ENCODE measurements around the gene SHROOM3. TPM values are rescaled to one million over a fixed set of nuclear protein-coding genes. Genes with fewer than 3 reads are reported as not detected.
A peak's percentile ranks its signal among the peaks of the same experiment; 100 is the strongest.
"Not testable (repeated sequence)": the region's sequence is repeated elsewhere in the genome, so short reads cannot be mapped to it uniquely, and the experiment has no call there.

Gene SHROOM3
- total RNA-seq (2014; rRNA removed; shearing (Covaris generic)): 8.2 and 10.2 TPM in 2 replicates

GRCh38 chr4:76434901-76435527, at the start of gene SHROOM3:
Gene SHROOM3, plus strand, starts transcription at chr4:76435229. Its CDS starts 824 bp downstream, at chr4:76436053.
- DNase-seq (ENCODE audit: low read depth): no peak

- DNase-seq (ENCODE audit: low read depth): no peak
These were observed 49.1 kb upstream of the SHROOM3 start for GRCh38 chr4:76385974-76386373.

- DNase-seq (ENCODE audit: low read depth): no peak
These were observed 48.3 kb upstream of the SHROOM3 start for GRCh38 chr4:76386566-76387305.

- no peak for DNase-seq (ENCODE audit: low read depth)
These were observed 46.7 kb upstream of the SHROOM3 start for GRCh38 chr4:76388160-76388908.

GRCh38 chr4:76401654-76402053, 33.4 kb upstream of the SHROOM3 start:
- DNase-seq (ENCODE audit: low read depth): no peak

- DNase-seq (ENCODE audit: low read depth): no peak
These were observed 28.9 kb upstream of the SHROOM3 start for GRCh38 chr4:76406081-76406480.

GRCh38 chr4:76407440-76408119, 27.4 kb upstream of the SHROOM3 start:
- DNase-seq (ENCODE audit: low read depth): no peak

GRCh38 chr4:76410636-76411035, 24.4 kb upstream of the SHROOM3 start:
- no peak for DNase-seq (ENCODE audit: low read depth)

- DNase-seq (ENCODE audit: low read depth): no peak
These were observed 14.8 kb upstream of the SHROOM3 start for GRCh38 chr4:76420188-76420761.

GRCh38 chr4:76420762-76421581, 14.1 kb upstream of the SHROOM3 start, which contains the start of gene CCDC158:
Gene CCDC158, minus strand, starts transcription at chr4:76421141. Its CDS starts 17,934 bp downstream, at chr4:76403207.
- peak; percentile 2 for DNase-seq (ENCODE audit: low read depth)

- DNase-seq (ENCODE audit: low read depth): not testable (repeated sequence)
These were observed 11.9 kb upstream of the SHROOM3 start for GRCh38 chr4:76423159-76423558.

- no peak for DNase-seq (ENCODE audit: low read depth)
These were observed 8.8 kb upstream of the SHROOM3 start for GRCh38 chr4:76426272-76426671.

GRCh38 chr4:76429636-76430035, 5.4 kb upstream of the SHROOM3 start:
- no peak for DNase-seq (ENCODE audit: low read depth)

- DNase-seq (ENCODE audit: low read depth): peak; percentile 22
These were observed 4.3 kb upstream of the SHROOM3 start for GRCh38 chr4:76430519-76431388.

- no peak for DNase-seq (ENCODE audit: low read depth)
These were observed 695 bp downstream of the SHROOM3 start for GRCh38 chr4:76435528-76436319.

- no peak for DNase-seq (ENCODE audit: low read depth)
These were observed 4.5 kb downstream of the SHROOM3 start for GRCh38 chr4:76439491-76439890.

GRCh38 chr4:76441881-76442280, 6.9 kb downstream of the SHROOM3 start:
- no peak for DNase-seq (ENCODE audit: low read depth)

- DNase-seq (ENCODE audit: low read depth): no peak
These were observed 7.8 kb downstream of the SHROOM3 start for GRCh38 chr4:76442807-76443206.

- no peak for DNase-seq (ENCODE audit: low read depth)
These were observed 8.3 kb downstream of the SHROOM3 start for GRCh38 chr4:76443376-76443775.
